ENCODE data around the gene CASZ1. TPM values are rescaled to one million over a fixed set of nuclear protein-coding genes. Genes with fewer than 3 reads are reported as not detected.

CASZ1 gene
- total RNA-seq, 1 donor from 2014 or later, result 4.0 TPM

DNA sequence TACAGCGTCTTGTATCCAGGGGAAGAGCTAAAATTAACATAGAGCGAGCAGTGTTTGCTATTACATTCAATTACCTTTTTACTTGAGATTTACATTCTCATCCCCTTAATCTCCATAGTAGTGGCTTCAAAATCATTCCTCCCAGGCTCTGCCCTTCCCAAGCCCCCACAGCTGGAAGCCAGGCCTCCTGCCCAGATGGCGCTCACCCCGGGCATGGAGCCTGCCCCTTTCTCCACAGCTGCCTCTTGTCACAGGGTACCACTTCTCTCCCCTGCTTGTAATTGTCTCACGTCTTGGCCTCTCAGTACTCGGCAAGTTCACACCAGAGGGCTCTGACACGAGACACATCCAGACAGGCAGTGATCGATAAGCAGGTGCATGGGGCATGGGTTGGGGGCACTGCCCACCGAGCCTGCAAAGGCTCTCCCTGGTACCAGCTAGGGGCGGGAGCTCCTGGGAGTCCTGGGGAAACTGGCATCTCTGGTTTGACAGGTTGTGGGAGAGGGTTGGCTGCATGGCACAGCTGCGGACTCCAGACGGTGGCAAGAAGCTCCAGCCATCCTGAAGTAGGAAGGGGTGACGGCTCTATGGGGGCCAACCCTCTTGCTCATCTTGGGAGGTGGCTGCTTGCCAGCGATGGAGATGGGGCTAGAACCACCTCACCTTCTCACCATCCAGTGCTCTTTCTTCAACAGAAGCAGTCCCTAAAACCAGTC, 20.1 kb downstream of the CASZ1 start:
- TF ChIP-seq, protein P1, sequence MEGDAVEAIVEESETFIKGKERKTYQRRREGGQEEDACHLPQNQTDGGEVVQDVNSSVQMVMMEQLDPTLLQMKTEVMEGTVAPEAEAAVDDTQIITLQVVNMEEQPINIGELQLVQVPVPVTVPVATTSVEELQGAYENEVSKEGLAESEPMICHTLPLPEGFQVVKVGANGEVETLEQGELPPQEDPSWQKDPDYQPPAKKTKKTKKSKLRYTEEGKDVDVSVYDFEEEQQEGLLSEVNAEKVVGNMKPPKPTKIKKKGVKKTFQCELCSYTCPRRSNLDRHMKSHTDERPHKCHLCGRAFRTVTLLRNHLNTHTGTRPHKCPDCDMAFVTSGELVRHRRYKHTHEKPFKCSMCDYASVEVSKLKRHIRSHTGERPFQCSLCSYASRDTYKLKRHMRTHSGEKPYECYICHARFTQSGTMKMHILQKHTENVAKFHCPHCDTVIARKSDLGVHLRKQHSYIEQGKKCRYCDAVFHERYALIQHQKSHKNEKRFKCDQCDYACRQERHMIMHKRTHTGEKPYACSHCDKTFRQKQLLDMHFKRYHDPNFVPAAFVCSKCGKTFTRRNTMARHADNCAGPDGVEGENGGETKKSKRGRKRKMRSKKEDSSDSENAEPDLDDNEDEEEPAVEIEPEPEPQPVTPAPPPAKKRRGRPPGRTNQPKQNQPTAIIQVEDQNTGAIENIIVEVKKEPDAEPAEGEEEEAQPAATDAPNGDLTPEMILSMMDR (IDR thresholded peaks at IDR 0.05; ENCODE audit: insufficient read depth, low read depth, low read length), result no peak
- no peak for TF ChIP-seq EZH2 (IDR thresholded peaks at IDR 0.05; ENCODE audit: insufficient read depth, low read length)
- H3K27ac Mint-ChIP-seq (ENCODE audit: unreplicated experiment), result no peak overlapping the region
- no peaks in the 10 kb centered on the region for H3K36me3 Mint-ChIP-seq (ENCODE audit: low read depth, unreplicated experiment)
- FAIRE-seq, result no peak
- no peaks in the 10 kb centered on the region for H3K36me3 ChIP-seq (ENCODE audit: insufficient read depth, low read length)
- H3K4me2 ChIP-seq (ENCODE audit: low read length), result no peak overlapping the region
- H2AFZ ChIP-seq (ENCODE audit: low read depth, low read length), result no peak overlapping the region
- H3K4me1 Mint-ChIP-seq (ENCODE audit: low read depth, unreplicated experiment), result no peaks in the 10 kb centered on the region
- peaks cover 41% of the 10 kb centered on the region for H3K27me3 Mint-ChIP-seq (ENCODE audit: low read depth, unreplicated experiment)
- no peaks in the 10 kb centered on the region for H4K20me1 ChIP-seq (ENCODE audit: insufficient read depth, low read length)
- H3K9me3 Mint-ChIP-seq (ENCODE audit: unreplicated experiment), result no peaks in the 10 kb centered on the region
- H3K27me3 ChIP-seq (ENCODE audit: insufficient read depth, low read length), result peaks cover 14% of the 10 kb centered on the region
- DNase-seq (ENCODE audit: low read depth), result no peak
- no peak overlapping the region for H3K4me3 Mint-ChIP-seq (ENCODE audit: unreplicated experiment)
- H3K9ac ChIP-seq (ENCODE audit: low read length), result no peak overlapping the region
- H3K9me3 ChIP-seq (ENCODE audit: insufficient read depth, low read depth, low read length), result no peaks in the 10 kb centered on the region
- no peak overlapping the region for H3K27ac ChIP-seq (ENCODE audit: low read depth, low read length)
- no peaks in the 10 kb centered on the region for H3K79me2 ChIP-seq (ENCODE audit: insufficient read depth, low read length)
- H3K4me3 ChIP-seq (ENCODE audit: insufficient read depth, low read depth, low read length), result no peak overlapping the region
- peaks cover 8% of the 10 kb centered on the region for H3K4me1 ChIP-seq (ENCODE audit: insufficient read depth, low read length)

DNA sequence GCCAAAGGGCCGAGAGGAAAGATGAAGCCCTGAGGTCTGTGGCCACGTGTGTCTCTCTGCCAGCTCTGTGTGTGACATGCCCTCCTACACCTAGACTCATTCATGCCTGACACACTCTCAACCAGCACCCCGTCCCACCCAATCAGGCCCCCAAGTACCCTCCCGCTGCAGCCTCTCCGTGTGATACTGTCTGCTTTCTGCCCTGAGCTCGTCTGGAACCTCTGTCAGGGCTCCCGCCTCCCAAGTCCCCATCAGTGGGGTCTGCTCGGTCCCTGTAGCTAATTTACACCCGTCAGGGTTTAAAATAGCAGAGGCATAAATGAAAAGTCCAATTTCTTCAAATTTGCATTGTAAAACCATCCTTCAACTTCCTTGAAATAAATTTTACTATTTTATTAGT, 20.7 kb downstream of the CASZ1 start:
- H3K36me3 Mint-ChIP-seq (ENCODE audit: low read depth, unreplicated experiment), result no peaks in the 10 kb centered on the region
- Histone ChIP-seq H3K79me2 (ENCODE audit: insufficient read depth, low read length) (no peaks in the 10 kb centered on the region), H3K9ac (ENCODE audit: low read length) (no peak overlapping the region), H2AFZ (ENCODE audit: low read depth, low read length) (no peak overlapping the region), H3K4me2 (ENCODE audit: low read length) (no peak overlapping the region), H3K4me3 (ENCODE audit: insufficient read depth, low read depth, low read length) (no peak overlapping the region), H4K20me1 (ENCODE audit: insufficient read depth, low read length) (no peaks in the 10 kb centered on the region), H3K27ac (ENCODE audit: low read depth, low read length) (no peak overlapping the region), H3K36me3 (ENCODE audit: insufficient read depth, low read length) (no peaks in the 10 kb centered on the region), H3K4me1 (ENCODE audit: insufficient read depth, low read length) (peaks cover 8% of the 10 kb centered on the region), H3K9me3 (ENCODE audit: insufficient read depth, low read depth, low read length) (no peaks in the 10 kb centered on the region), H3K27me3 (ENCODE audit: insufficient read depth, low read length) (peaks cover 16% of the 10 kb centered on the region)
- peaks cover 40% of the 10 kb centered on the region for H3K27me3 Mint-ChIP-seq (ENCODE audit: low read depth, unreplicated experiment)
- no peaks in the 10 kb centered on the region for H3K4me1 Mint-ChIP-seq (ENCODE audit: low read depth, unreplicated experiment)
- no peaks in the 10 kb centered on the region for H3K9me3 Mint-ChIP-seq (ENCODE audit: unreplicated experiment)
- FAIRE-seq (no peak), DNase-seq (ENCODE audit: low read depth) (no peak)
- no peak overlapping the region for H3K4me3 Mint-ChIP-seq (ENCODE audit: unreplicated experiment)
- TF ChIP-seq EZH2 (IDR thresholded peaks at IDR 0.05; ENCODE audit: insufficient read depth, low read length), result no peak
- TF ChIP-seq, protein P1 (IDR thresholded peaks at IDR 0.05; ENCODE audit: insufficient read depth, low read depth, low read length), result no peak
- H3K27ac Mint-ChIP-seq (ENCODE audit: unreplicated experiment), result no peak overlapping the region

DNA sequence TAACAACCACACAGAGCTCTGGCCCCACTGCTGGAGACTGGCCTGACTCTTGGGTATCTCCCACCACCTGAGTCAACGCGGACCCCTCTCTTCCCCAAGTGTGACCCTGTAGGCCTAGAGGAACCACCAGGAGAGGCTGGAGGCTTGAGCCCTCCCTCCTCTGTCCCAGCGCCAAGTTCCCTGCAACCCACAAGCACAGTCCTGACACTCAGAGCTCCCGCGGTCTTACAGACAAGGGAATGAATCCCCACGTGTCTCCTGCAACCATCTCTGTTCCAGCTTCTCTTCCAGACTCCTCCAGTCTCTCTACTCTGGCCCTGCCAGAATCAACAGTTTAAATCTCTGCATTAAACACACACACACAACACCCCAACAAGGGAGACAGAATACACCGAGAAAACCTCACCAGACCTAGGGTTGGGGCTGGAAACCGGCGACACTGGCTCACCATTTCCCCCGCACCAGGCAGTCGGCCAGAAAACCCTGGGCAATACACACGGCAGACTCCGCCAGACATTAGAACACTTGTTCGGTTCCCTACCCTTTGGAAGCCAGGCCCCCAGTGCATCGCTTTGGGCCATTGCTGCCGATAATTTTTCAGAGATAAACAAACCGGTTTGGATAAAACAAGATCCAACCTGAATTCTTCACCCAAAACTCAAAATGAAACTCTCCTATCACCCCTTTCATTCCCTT, 21.7 kb downstream of the CASZ1 start:
- Histone ChIP-seq H3K9ac (ENCODE audit: low read length) (no peak overlapping the region), H3K36me3 (ENCODE audit: insufficient read depth, low read length) (no peaks in the 10 kb centered on the region), H3K27ac (ENCODE audit: low read depth, low read length) (no peak overlapping the region), H2AFZ (ENCODE audit: low read depth, low read length) (no peak overlapping the region), H3K4me1 (ENCODE audit: insufficient read depth, low read length) (peaks cover 8% of the 10 kb centered on the region), H4K20me1 (ENCODE audit: insufficient read depth, low read length) (no peaks in the 10 kb centered on the region), H3K4me2 (ENCODE audit: low read length) (no peak overlapping the region), H3K27me3 (ENCODE audit: insufficient read depth, low read length) (peaks cover 18% of the 10 kb centered on the region), H3K79me2 (ENCODE audit: insufficient read depth, low read length) (no peaks in the 10 kb centered on the region), H3K4me3 (ENCODE audit: insufficient read depth, low read depth, low read length) (no peak overlapping the region), H3K9me3 (ENCODE audit: insufficient read depth, low read depth, low read length) (no peaks in the 10 kb centered on the region)
- no peak for DNase-seq (ENCODE audit: low read depth)
- no peak overlapping the region for H3K27ac Mint-ChIP-seq (ENCODE audit: unreplicated experiment)
- H3K36me3 Mint-ChIP-seq (ENCODE audit: low read depth, unreplicated experiment), result no peaks in the 10 kb centered on the region
- H3K9me3 Mint-ChIP-seq (ENCODE audit: unreplicated experiment), result no peaks in the 10 kb centered on the region
- no peak overlapping the region for H3K4me3 Mint-ChIP-seq (ENCODE audit: unreplicated experiment)
- H3K27me3 Mint-ChIP-seq (ENCODE audit: low read depth, unreplicated experiment), result peaks cover 41% of the 10 kb centered on the region
- H3K4me1 Mint-ChIP-seq (ENCODE audit: low read depth, unreplicated experiment), result no peaks in the 10 kb centered on the region
- no peak for FAIRE-seq
- no peak for TF ChIP-seq EZH2 (IDR thresholded peaks at IDR 0.05; ENCODE audit: insufficient read depth, low read length)
- TF ChIP-seq, protein P1 (IDR thresholded peaks at IDR 0.05; ENCODE audit: insufficient read depth, low read depth, low read length), result no peak
